ENCODE data around the gene LMF1.

GRCh38 chr16:1011316-1012082 lies 40.7 kb upstream of the LMF1 start:
- TF ChIP-seq POLR2A (IDR thresholded peaks at IDR 0.05) (no peak), CTCF (IDR thresholded peaks at IDR 0.05) (no peak)
